GM18861 (cell line): ENCODE results near the gene PCDHB11.
"Not testable (repeated sequence)": the region's sequence is repeated elsewhere in the genome, so short reads cannot be mapped to it uniquely, and the experiment has no call there.

ENCODE experiments used
- ATAC-seq: cut with Tn5 transposase; IDR thresholded peaks from one replicate; pipeline ENCODE4 v1.9.1; 2021; ENCODE audit not compliant: unreplicated experiment

PCDHB11 gene

DNA sequence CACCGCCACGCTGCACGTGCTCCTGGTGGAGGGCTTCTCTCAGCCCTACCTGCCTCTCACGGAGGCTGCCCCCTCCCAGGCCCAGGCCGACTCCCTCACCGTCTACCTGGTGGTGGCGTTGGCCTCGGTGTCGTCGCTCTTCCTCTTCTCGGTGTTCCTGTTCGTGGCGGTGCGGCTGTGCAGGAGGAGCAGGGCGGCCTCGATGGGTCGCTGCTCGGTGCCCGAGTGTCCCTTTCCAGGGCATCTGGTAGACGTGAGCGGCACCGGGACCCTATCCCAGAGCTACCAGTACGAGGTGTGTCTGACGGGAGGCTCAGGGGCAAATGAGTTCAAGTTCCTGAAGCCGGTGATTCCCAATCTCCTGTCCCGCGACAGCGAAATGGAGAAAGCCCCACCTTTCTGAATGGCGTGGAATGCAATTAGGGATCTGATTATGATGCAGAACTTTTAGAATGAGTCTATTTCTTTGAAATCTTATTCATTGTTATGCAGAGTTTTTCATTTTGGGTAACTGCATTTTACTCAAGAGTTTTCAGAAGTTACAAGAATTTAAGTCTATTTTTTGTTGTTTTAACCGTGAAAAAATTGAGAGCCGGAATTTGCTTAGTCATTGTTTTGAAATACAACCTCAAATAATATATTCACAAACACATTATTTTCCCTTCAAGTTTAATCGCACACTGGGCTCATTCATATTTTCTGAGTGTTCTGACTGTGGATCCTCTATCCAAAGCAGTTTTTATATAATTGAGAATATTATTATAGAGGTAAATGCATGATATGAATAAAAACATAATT is 37.3 kb downstream of the PCDHB11 start:
- ATAC-seq = no peak

DNA sequence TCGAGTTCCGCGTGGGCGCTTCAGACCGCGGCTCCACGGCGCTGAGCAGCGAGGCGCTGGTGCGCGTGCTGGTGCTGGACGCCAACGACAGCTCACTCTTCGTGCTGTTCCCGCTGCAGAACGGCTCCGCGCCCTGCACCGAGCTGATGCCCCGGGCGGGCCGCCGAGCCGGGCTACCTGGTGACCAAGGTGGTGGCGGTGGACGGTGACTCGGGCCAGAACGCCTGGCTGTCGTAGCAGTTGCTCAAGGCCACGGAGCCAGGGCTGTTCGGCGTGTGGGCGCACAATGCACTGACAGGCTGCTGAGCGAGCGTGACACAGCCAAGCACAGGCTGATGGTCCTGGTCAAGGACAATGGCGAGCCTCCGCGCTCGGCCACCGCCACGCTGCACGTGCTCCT is 42.1 kb downstream of the PCDHB11 start:
- no peak for ATAC-seq

- ATAC-seq = no peak
Measured at GRCh38 chr5:141245250-141245717, 45.9 kb downstream of the PCDHB11 start, which contains the start of gene PCDHB15. Gene PCDHB15, plus strand, starts transcription at chr5:141245395. Its CDS starts 184 bp downstream, at chr5:141245579.

DNA sequence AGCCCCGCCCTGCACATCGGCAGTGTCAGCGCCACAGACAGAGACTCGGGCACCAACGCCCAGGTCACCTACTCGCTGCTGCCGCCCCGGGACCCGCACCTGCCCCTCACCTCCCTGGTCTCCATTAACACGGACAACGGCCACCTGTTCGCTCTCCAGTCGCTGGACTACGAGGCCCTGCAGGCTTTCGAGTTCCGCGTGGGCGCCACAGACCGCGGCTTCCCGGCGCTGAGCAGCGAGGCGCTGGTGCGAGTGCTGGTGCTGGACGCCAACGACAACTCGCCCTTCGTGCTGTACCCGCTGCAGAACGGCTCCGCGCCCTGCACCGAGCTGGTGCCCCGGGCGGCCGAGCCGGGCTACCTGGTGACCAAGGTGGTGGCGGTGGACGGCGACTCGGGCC is 47.5 kb downstream of the PCDHB11 start:
- not testable (repeated sequence) for ATAC-seq

GRCh38 chr5:141247434-141247833 is 48.0 kb downstream of the PCDHB11 start:
- ATAC-seq = not testable (repeated sequence)

DNA sequence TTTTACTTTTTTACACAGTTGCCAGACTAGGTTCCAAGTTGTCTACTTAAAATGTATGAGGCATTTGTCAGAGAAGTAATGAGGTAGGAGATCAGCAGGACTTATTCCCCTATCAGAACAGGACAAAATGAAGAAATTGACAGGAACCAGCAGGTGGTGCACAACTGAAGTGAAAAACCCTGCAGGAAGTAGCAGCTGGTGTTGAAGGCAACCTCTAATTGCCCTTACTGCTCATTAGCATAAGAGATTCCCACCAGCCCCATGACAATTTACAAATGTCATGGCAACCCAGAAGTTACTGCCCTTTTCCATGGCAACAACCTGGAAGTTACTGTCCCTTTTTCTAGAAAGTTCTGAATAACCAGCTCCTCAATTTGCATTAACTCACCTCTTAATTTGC is 51.1 kb downstream of the PCDHB11 start:
- no peak for ATAC-seq
